Mononuclear cell (primary cell): Measurements from ENCODE around the gene SVIP. TPM values are rescaled to one million over a fixed set of nuclear protein-coding genes. Genes with fewer than 3 reads are reported as not detected.

ENCODE experiments used
- H3K27me3 ChIP-seq: 2 replicates; pipeline ENCODE4 v1.6.0; 2011; ENCODE audit warnings: low read length, control low read depth; ENCODE audit not compliant: insufficient read depth
- H3K4me1 ChIP-seq: 2 replicates; pipeline ENCODE4 v1.5.1; 2011; ENCODE audit warnings: mild to moderate bottlenecking, low read length, control low read depth; ENCODE audit not compliant: insufficient read depth
- H3K4me3 ChIP-seq: 2 replicates; pipeline ENCODE4 v1.5.1; 2011; ENCODE audit warnings: mild to moderate bottlenecking, low read length, moderate library complexity
- H3K9me3 ChIP-seq: 2 replicates; pipeline ENCODE4 v1.5.1; 2011; ENCODE audit warnings: low read depth, mild to moderate bottlenecking, control low read depth, low read length
- total RNA-seq: library from RNA; depleted of rRNA; stranded (reverse); fragments of >200 nt; gene quantifications from one replicate; pipeline ENCODE4 v1.2.3, GENCODE V29; 2012

Gene SVIP, protein sequence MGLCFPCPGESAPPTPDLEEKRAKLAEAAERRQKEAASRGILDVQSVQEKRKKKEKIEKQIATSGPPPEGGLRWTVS
- total RNA-seq, result 27.4 TPM

DNA sequence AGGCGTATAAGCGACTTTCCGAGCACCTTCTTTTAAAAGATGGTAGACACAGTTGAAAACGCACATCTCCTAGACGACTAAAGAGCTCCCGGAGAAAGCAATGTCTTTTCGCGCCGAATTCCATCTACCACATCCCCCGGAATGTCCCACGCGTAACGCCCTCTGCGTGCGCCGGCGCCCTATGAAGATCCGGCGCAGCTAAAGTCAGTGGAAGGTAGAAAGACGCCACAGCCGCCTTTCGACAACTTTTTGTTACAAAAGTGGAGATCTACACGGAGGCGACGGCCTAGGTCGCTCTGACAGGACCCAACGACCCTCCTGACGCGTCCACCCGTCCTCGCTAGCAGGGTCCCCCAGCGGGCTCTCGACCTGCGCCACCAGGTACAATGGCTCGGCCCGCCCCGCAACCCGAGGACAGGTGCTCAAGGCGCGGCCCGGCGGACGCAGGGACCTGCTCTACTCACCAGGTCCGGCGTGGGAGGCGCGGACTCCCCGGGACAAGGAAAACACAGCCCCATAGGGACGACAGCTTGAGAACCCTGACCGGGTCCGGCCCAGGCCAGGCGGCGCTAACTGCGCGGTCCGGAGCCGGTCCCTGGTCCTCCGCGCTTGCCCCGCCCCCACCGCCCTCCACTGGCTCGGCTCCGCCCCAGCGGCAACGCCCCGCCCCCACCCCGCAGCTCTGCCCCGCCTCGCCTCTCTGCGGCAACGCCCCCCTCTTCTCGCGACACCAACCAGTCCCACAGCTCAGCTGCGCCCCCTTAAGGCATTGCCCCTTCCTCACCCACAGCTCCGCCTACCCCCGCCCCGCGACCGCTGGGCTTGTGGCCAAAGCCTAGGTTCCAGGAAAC, at the start of gene SVIP:
SVIP (minus strand) TSS at position 571 of the 851 bp plus-strand sequence; CDS start at position 518, 53 bp downstream.
- H3K4me3 ChIP-seq, result peak within 1 kb of the TSS; percentile 79
- peaks cover 10% of the 10 kb centered on the region for H3K4me1 ChIP-seq
- no peaks in the 10 kb centered on the region for H3K9me3 ChIP-seq
- H3K27me3 ChIP-seq, result no peaks in the 10 kb centered on the region

DNA sequence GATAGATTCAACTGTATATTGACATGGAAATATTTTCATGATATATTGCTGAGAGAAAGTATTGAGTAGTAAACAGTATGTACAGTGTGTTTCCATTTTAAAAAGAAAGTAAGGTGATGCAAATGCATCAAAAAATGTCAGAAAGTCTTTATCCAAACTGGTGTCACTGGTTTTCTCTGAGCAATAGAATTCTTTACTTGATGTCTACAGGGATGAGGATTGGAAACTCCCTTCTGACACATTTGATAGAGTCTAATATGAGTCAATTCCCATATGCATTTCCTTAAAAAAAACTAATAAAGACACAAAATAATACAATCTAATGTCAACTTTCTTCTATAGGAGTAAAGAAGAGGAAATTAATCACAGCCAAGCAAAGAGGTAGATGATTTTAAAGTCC, 49.0 kb upstream of the SVIP start:
- Histone ChIP-seq H3K9me3 (no peaks in the 10 kb centered on the region), H3K4me1 (no peaks in the 10 kb centered on the region), H3K27me3 (no peaks in the 10 kb centered on the region), H3K4me3 (no peak overlapping the region)

DNA sequence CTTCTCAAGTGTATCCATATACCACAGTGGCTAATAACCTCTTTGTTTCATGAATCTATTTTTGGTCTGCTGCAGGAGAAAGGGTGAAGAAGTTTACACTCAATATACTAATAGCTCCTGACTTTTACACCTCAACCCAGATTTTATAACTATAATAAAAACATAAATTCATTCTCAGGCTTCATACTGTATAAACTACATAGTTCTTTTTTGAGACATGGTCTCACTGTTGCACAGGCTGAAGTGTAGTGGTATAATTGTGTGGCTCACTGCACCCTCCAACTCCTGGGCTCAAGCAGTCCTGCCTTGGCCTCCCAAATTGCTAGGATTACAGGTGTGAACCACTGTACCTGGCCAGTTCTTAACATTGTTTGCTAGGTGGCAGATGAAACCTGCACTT, 48.4 kb upstream of the SVIP start:
- Histone ChIP-seq H3K27me3 (no peaks in the 10 kb centered on the region), H3K9me3 (no peaks in the 10 kb centered on the region), H3K4me1 (no peaks in the 10 kb centered on the region), H3K4me3 (no peak overlapping the region)

DNA sequence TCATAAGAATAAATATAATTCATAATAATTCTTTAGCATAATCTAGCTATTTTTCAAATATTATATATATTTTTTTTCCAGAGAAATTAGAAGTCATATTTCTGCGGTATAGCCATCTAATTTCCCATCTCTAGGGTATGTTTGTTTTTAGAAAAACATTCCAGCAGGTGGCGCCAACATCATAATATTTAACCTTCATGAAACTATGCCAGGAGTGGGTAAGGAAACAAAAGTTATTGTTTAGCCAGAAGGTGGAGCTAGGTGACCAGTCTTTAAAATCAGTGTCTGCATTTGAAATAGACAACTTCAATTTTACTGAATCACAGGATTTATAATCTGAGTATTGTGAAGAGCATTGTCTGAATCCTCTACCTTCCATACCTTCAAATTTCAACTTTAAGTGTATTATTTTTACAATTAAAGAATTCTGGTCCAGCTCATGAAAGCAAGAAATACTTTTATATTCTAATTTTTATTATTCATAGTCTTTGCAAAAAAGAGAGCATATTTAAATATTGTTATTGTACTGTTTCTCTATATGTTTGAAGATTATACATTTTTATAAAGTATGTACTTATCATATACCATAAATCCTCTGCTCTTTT, 46.4 kb upstream of the SVIP start:
- no peaks in the 10 kb centered on the region for H3K27me3 ChIP-seq
- no peaks in the 10 kb centered on the region for H3K4me1 ChIP-seq
- no peak overlapping the region for H3K4me3 ChIP-seq
- no peaks in the 10 kb centered on the region for H3K9me3 ChIP-seq

DNA sequence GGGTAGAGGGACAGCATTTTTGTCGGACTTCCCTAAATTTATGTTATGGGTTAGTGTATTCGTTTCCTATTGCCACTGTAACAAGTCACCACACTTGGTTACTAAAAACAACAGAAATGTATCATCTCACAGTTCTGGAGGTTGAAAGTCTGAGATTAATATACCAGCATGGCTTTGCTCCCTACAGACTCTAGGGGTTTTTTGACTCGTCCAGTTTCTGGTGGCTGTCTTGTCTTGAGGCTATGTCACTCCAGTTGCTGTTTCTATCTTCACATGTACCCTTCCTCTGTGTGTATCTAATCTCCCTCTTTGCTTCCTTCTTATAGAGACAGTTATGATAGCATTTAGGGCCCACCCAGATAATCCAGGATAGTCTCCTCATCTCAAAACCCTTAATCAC, 39.7 kb upstream of the SVIP start:
- Histone ChIP-seq H3K27me3 (no peaks in the 10 kb centered on the region), H3K4me3 (no peak overlapping the region), H3K4me1 (no peaks in the 10 kb centered on the region), H3K9me3 (no peaks in the 10 kb centered on the region)

DNA sequence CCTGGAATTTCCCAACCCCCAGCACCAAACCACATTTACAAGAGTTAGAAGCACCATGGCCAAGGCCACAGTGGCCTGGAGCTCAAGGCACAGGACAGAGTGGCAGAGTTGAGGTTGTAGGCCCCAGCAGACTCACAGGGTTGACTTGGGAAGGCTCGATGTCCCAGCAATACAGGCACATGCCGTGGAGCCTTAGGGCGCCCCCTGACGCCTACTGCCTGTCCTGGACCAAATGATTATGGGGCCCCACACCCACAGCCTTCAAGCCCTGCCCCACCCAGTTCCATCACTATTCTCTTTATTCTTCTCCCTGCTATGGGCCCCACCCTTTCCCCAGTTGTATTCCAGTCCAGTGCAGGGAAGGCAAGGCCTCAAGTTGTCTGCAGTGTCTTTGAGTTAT, 30.6 kb upstream of the SVIP start, which contains the start of gene CCDC179:
CCDC179 (minus strand) TSS at position 234 of the 400 bp plus-strand sequence; CDS start at position 181, 53 bp downstream.
- no peaks in the 10 kb centered on the region for H3K9me3 ChIP-seq
- no peak within 1 kb of the TSS for H3K4me3 ChIP-seq
- no peaks in the 10 kb centered on the region for H3K4me1 ChIP-seq
- H3K27me3 ChIP-seq, result no peaks in the 10 kb centered on the region

DNA sequence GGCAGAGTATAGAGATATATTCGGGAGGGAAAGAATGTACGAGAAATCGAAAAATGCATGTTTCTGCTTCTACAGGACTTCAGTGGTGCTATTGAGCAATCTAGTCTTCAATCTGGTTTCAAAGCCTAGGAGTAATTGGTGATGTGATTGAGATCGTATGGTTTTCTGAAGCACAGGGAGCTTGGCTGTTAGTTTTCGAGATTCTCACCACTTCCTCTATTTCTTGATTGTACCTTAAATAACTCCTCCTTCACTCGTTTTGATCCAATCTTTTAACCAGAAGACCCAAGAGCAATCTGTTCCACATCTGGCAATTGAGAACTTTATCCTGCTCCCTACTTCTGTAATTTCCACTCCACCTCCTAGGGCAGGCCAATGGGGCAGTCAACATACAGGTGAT, 30.2 kb upstream of the SVIP start:
- Histone ChIP-seq H3K9me3 (no peaks in the 10 kb centered on the region), H3K4me1 (no peaks in the 10 kb centered on the region), H3K4me3 (no peak overlapping the region), H3K27me3 (no peaks in the 10 kb centered on the region)

DNA sequence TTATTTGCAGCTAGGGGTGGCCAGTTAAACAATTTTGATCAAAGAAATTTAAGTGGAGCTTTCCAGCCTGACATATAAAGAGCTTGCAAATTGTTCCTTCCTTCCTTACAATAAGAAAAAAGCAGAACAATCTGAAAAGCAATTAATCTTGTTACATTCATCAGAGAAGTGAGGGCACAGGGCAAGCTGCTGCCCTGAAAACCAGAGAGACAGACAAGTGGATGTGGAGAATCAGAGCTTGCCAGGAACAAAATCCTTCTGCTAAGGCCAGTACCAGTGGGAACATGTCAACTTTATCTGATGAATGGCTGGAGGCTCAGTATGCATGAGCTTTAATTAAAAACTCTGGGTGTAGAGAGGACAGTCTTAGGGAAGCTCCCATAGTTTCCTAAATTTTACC, 21.9 kb upstream of the SVIP start:
- no peaks in the 10 kb centered on the region for H3K9me3 ChIP-seq
- H3K27me3 ChIP-seq, result no peaks in the 10 kb centered on the region
- H3K4me3 ChIP-seq, result no peak overlapping the region
- H3K4me1 ChIP-seq, result no peaks in the 10 kb centered on the region

DNA sequence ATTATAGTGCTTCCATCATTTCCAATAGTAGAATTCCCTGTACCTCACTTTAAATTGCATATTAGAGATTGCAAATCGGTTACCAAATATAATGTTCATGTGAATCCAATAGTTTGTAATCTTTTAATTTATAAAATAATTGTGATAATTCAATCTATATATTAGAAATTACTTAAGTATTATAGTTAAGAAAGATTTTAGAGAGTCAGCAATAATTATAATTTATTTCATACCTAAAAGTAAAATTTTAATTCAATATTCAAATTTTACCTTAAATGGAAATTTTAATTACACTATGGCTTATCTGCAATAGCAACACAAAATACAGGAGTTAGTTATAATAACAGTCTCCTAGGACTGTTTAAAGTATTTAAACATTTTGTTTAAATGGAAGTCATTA, 17.1 kb upstream of the SVIP start:
- no peaks in the 10 kb centered on the region for H3K4me1 ChIP-seq
- no peak overlapping the region for H3K4me3 ChIP-seq
- H3K27me3 ChIP-seq, result no peaks in the 10 kb centered on the region
- no peaks in the 10 kb centered on the region for H3K9me3 ChIP-seq

DNA sequence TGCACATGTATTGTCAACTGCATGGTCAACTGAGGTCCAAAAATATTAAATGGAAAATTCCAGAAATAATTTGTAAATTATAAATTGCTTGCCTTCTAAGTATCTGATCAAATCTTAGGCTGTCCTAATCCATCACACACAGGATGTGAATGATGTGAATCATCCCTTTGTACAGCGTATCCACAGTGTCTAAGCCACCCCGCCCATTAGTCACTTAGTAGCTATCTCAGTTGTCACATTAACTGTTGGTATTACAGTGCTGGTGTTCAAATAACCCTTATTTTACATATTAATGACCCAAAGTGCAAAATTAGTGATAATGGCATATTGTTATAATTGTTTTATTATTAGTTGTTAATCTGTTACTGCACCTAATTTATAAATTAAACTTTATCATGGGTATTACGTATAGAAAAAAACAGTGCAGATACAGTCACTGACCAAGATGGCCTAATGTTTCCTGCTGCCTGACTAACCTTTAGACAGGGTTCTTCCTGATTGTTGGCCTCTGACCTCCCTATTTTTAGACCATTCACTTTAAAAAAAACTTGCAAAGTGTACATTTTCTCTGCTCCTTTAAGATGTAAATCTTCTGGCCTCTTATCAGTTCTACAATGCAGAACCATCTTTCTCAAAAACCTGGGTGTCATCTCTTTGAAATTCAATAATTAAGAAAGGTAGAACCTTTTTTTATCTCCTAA, 2.9 kb upstream of the SVIP start:
- Histone ChIP-seq H3K4me3 (no peak overlapping the region), H3K9me3 (no peaks in the 10 kb centered on the region), H3K27me3 (no peaks in the 10 kb centered on the region), H3K4me1 (peaks cover 10% of the 10 kb centered on the region)

DNA sequence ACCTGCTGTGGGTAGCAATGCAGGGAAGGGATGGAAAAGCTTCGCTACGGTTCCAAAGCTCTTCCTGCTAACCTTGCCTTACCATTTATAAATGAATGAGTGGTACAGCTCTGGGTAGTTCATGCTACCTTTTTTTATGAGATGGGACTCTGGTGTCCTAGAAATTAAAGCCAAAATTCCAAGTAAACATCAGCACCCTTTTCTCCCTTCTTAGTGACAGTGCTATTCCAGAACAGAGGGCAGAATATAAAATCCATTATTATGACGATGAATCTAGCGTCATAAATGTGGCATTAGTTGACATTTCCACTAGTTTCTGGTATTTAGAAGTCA, 447 bp upstream of the SVIP start:
- H3K4me1 ChIP-seq, result peaks cover 10% of the 10 kb centered on the region
- H3K27me3 ChIP-seq, result no peaks in the 10 kb centered on the region
- peak overlapping the region; percentile 9 for H3K4me3 ChIP-seq
- no peaks in the 10 kb centered on the region for H3K9me3 ChIP-seq

DNA sequence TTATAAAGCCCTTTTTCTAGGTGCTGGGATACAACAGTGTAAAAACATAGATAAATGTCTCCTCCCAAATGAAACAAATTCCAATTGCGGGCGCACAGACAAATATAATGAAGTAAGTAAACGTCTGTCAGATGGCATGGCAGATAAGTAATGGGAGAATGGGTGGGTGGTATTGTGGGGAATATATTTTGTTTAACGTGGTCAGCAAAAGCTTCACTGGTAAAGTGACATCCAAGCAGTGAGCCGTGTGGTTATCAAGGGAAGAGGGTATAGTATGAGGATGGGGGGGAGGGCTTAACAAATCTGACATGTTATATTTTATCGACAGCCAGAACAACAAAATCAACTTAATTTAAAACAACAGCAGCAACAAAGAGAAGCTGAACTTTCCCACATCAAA, 1.2 kb downstream of the SVIP start:
- Histone ChIP-seq H3K4me1 (peaks cover 10% of the 10 kb centered on the region), H3K4me3 (no peak overlapping the region), H3K27me3 (no peaks in the 10 kb centered on the region), H3K9me3 (no peaks in the 10 kb centered on the region)

DNA sequence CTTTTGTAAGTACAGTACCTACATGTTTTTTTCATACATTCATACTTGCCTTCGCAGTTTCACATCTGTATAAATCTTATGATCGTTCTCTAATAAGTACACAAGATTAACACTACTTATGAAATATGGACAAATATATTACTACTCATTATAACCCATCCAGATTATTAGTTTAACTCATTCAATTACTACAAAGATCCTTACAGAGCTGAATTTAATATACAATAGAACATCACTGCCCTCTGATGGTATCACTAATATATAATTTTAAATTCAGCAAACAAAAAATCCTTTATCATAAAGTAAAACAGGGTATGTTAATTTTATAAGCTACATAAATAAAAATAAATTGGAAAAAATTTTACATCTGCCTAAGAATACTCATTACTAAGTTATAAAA, 7.4 kb downstream of the SVIP start:
- Histone ChIP-seq H3K4me1 (no peaks in the 10 kb centered on the region), H3K9me3 (no peaks in the 10 kb centered on the region), H3K27me3 (no peaks in the 10 kb centered on the region), H3K4me3 (no peak overlapping the region)

DNA sequence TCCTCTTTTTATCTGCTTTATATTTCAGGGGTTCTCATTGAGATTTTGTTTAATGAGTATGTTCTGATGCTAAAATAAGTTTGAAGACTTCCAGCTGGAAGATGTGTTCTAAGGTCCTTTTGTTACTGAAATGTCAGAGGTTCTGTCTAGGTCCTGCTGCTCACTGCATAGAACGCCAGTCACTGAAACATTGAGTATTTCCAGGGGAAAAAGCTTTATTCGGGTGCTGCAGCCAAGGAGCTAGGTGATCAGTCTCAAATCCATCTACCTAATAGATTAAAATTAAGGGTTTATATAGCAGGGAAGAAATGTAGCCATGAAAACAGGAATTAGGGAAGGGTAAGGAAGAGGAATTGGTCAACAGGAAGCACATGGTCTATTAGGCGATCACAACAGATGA, 19.7 kb downstream of the SVIP start:
- H3K9me3 ChIP-seq, result no peaks in the 10 kb centered on the region
- H3K27me3 ChIP-seq, result no peaks in the 10 kb centered on the region
- H3K4me3 ChIP-seq, result no peak overlapping the region
- peaks cover 3% of the 10 kb centered on the region for H3K4me1 ChIP-seq

DNA sequence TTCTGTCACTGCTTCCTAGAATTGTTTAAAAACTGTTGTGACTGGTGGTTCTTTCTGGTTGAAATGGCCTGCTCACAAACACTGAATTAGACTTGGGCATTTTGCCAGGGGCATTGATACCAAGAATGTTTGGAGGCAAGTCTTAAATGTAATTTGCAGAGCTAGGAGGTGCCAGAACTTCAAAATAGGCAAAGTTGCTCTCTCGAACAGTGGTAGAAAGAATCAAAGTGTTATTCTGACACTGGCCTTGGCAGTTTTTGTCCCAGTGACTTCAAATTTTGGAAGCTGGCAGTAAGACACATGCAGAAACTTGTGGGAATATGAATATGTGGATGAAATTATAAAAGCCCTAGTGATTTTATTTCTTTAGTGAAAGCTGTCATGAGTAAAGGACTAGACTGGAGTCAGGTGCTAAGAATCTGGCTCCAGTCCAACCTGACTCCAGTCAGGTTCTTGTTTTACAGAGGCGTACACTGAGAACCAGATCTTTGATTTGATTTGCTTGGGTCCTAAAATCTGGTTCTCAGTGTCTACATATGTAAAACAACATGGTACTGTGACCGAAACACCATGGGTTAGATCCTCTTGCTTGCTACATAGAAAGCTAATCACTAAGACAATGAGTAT, 20.9 kb downstream of the SVIP start:
- Histone ChIP-seq H3K4me3 (no peak overlapping the region), H3K9me3 (no peaks in the 10 kb centered on the region), H3K4me1 (peaks cover 3% of the 10 kb centered on the region), H3K27me3 (no peaks in the 10 kb centered on the region)
